HG02870 (cell line): ENCODE results near the gene RPL6.
A peak's percentile ranks its signal among the peaks of the same experiment; 100 is the strongest.
"Not testable (repeated sequence)": the region's sequence is repeated elsewhere in the genome, so short reads cannot be mapped to it uniquely, and the experiment has no call there.

Experiments used
- ATAC-seq: cut with Tn5 transposase; IDR thresholded peaks from one replicate; pipeline ENCODE4 v1.9.1; 2021; ENCODE audit warnings: mild to moderate bottlenecking, moderate library complexity; ENCODE audit not compliant: unreplicated experiment

RPL6 gene

GRCh38 chr12:112409064-112409905, at the start of gene RPL6:
Gene RPL6, minus strand, starts transcription at chr12:112409605. Its CDS starts 949 bp downstream, at chr12:112408656.
- ATAC-seq = peak; percentile 85

- ATAC-seq = no peak
Measured at GRCh38 chr12:112458751-112459150, 49.3 kb upstream of the RPL6 start.

GRCh38 chr12:112458330-112458729, 48.9 kb upstream of the RPL6 start:
- ATAC-seq = no peak

- not testable (repeated sequence) for ATAC-seq
Measured at GRCh38 chr12:112457142-112457541, 47.7 kb upstream of the RPL6 start.

DNA sequence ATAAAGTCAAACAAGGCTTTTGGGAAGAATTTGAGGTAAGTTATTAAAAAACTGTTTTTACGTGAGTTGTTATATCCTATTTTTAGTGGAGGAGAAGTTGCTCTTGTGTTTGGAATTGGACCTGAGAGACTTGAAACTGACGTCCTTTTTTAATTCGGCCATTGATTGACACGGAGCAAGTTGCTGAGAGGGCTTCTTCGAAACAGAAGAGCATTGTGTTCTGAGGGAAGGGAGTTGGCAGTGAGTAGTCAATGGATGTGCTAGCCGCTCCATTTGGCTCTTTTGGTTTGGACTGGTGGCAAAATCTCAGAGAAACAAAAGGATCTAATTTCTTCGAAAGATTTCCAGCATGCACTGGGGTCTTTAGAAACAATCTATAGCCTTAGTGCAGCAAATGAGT, 46.6 kb upstream of the RPL6 start:
- ATAC-seq = no peak

GRCh38 chr12:112450725-112451124, 41.3 kb upstream of the RPL6 start:
- ATAC-seq = no peak

DNA sequence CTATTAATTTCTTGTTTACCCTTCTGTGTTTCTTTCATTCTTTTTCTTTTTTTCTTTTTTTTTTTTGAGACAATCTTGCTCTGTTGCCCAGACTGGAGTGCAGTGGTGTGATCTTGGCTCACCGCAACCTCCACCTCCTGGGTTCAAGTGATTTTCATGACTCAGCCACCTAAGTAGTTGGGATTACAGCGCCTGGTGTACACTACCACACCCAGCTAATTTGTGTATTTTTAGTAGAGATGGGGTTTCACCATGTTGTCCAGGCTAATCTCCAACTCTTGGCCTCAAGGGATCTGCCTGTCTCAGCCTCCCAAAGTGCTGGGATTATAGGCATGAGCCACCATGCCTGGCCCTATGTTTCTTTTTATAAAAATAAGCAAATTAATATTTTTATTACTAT, 38.8 kb upstream of the RPL6 start:
- not testable (repeated sequence) for ATAC-seq

- ATAC-seq = no peak
Measured at GRCh38 chr12:112447106-112447505, 37.7 kb upstream of the RPL6 start.

GRCh38 chr12:112446008-112446725, 36.8 kb upstream of the RPL6 start:
- no peak for ATAC-seq

- ATAC-seq = no peak
Measured at GRCh38 chr12:112443916-112444315, 34.5 kb upstream of the RPL6 start.

- not testable (repeated sequence) for ATAC-seq
Measured at GRCh38 chr12:112440653-112441052, 31.2 kb upstream of the RPL6 start.

- no peak for ATAC-seq
Measured at GRCh38 chr12:112439769-112440168, 30.4 kb upstream of the RPL6 start.

- ATAC-seq = not testable (repeated sequence)
Measured at GRCh38 chr12:112438645-112439044, 29.2 kb upstream of the RPL6 start.

DNA sequence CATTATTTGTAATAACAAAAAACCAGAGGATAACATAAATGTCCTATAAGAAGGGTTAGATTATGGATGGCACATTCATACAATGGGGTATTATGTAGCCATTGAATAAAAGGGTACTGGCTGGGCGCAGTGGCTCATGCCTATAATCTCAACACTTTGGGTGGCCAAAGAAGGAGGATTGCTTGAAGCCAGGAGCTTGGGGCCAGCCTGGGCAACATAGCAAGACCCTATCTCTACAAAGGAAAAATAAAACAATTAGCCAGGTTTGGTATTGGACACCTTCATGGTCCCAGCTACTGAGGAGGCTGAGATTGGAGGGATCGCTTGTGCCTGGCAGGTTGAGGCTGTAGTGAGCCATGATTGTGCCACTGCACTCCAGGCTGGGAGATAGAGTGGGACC, 24.1 kb upstream of the RPL6 start:
- no peak for ATAC-seq

DNA sequence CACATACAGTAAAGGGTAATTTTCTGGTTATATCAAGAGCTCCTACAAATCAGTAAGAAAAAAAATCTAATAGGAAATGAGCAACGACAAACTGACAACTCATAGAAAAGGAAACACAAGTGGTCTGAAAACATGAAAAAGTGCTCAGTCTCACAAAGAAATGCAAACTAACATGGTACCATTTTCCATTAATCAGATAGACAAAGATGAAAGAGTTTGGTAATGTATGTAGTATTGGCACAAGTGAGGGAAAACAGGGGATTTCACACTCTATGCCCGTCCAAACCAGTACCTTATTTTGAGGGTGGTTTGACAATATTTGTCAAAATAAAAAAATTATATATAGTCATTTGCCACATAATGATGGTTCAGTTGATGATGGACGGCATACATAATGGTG, 22.6 kb upstream of the RPL6 start:
- ATAC-seq = no peak

DNA sequence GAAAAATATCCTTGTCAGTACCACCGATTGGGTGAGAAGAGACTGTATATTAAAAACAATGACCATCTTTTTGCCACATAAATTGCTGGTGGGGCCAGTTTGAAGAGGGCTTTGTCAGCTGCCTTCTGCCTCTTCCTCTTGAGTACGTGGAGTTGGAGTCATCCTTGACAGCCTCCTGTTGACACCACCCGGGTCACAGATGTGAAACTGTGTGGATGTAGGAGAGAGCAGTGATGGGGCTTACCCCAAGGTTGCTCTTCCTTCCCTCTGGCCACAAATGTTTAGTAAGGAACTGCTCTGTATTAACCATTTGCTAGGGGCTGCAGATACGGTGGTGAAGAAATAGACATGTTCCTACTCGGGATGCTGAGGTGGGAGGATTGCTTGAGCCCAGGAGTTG, 21.5 kb upstream of the RPL6 start:
- no peak for ATAC-seq

GRCh38 chr12:112427760-112428159, 18.4 kb upstream of the RPL6 start:
- ATAC-seq = no peak

DNA sequence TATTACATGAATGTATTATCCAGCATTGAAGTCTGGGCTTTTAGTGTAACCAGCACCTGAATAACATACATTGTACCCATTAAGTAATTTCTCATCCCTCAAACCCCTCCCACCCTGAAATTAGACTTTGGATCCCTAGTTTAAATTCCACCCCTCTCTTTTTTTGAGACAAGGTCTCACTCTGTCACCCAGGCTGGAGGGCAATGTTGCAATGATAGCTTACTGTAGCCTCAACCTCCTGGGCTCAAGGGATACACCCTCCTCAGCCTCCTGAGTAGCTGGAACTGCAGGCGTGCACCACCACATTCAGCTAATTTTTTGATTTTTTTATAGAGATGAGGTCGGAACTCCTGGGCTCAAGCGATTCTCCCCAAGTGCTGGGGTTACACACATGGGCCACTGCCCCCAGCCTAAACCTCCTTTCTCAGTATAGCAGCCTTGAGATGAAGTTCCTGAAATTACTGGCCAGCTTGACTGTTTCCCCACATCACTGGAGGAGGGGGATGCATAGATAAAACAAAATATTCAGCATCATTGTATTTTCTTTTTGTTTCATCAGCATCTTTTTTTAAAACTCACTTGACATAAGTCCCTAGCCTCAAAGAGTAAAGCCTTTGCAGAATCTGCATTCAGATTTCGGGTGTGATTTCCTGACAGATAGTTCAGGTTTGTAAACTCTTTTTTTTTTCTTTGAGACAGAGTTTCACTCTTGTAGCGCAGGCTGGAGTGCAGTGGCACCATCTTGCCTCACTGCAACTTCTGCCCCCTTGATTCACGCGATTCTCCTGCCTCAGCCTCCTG, 16.4 kb upstream of the RPL6 start:
- no peak for ATAC-seq

DNA sequence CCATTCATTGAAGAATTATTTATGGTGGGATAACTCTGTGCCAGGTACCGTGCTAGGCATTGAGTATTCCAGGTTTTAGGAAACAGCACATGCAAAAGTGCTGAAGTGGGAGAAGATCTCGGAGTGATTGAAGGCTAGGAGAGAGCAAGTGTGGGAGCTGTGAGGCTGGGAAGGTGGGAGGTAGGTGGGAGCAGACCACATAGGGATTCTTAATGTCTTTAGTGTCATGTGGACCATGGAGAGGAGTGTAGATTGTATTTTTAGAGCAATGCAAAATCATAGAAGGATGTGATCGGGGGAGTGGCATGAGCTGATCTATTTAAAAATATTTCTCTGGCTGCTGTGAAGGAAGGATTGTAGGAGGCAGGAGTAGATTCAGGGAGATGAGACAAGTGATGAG, 14.7 kb upstream of the RPL6 start:
- ATAC-seq = no peak

DNA sequence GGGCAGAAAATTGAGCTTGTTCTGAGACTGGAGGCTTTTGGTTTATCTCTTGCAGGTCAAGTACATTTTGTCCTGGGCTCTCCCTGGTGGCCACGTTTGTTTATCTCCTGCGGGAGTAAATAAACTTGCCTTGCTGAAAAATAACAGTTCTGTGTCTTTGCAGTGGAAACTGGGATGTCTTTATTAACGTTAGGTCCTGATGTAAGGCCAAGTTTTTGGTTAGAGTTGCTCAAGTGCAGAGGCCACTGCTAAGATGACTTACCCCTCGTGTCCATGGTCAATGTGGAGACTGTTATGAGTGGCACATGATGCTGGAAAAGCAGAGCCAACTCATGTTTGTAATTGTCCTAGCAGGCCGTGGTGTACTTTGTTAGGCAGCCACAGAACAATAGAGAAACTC, 13.1 kb upstream of the RPL6 start:
- ATAC-seq = no peak

- ATAC-seq = no peak
Measured at GRCh38 chr12:112421363-112421762, 12.0 kb upstream of the RPL6 start.
